K562 (cell line): ENCODE measurements around the gene CEMIP. TPM values are rescaled to one million over a fixed set of nuclear protein-coding genes. Genes with fewer than 3 reads are reported as not detected.

Experiments
- ARID2 ChIP-seq: fragments of 450-650 bp; IDR thresholded peaks from 2 replicates; pipeline ENCODE4 v1.6.1; 2017; ENCODE audit warnings: antibody characterized with exemption, mild to moderate bottlenecking
- EZH2 ChIP-seq: IDR thresholded peaks from 2 replicates; pipeline ENCODE4 v1.6.1; 2012; ENCODE audit warnings: low read depth, mild to moderate bottlenecking, inconsistent platforms, low read length, borderline replicate concordance
- GATA2 ChIP-seq: sonication (generic); formaldehyde crosslinking; IDR thresholded peaks from 2 replicates; pipeline ENCODE4 v1.4.0; 2020; ENCODE audit warnings: mild to moderate bottlenecking, missing genetic modification reagents
- HMGN3 ChIP-seq: IDR thresholded peaks from 2 replicates; pipeline ENCODE4 v1.6.1; 2011; ENCODE audit warnings: borderline replicate concordance, low read depth, mild to moderate bottlenecking, mixed read lengths, low read length; ENCODE audit not compliant: insufficient read length; ENCODE audit errors: extremely low read depth
- MBD2 ChIP-seq: sonication (generic); IDR thresholded peaks from 2 replicates; pipeline ENCODE4 v1.6.1; 2016; ENCODE audit warnings: low read depth, borderline replicate concordance
- MCM3 ChIP-seq: fragments of 450-650 bp; IDR thresholded peaks from 2 replicates; pipeline ENCODE4 v1.6.1; 2016
- NFRKB ChIP-seq: fragments of 450-650 bp; IDR thresholded peaks from 2 replicates; pipeline ENCODE4 v1.6.1; 2016; ENCODE audit warnings: low read depth
- PTTG1 ChIP-seq: fragments of 450-650 bp; IDR thresholded peaks from 2 replicates; pipeline ENCODE4 v1.6.1; 2016; ENCODE audit warnings: low read depth, mild to moderate bottlenecking, missing genetic modification characterization, missing compliant biosample characterization
- ZNF23 ChIP-seq: fragments of 250-450 bp; sonication (Bioruptor Pico); IDR thresholded peaks from 2 replicates; pipeline ENCODE4 v1.4.0; 2020; ENCODE audit warnings: mild to moderate bottlenecking
- polyA plus RNA-seq, 8 experiments: library from polyadenylated mRNA; depleted of rRNA in 4 of 8; stranded (reverse) in 5 of 8; unstranded in 3 of 8; fragments of >200 nt; fragmentation: Nextera tagmentation in 2 of 8; fragmentation: Illumina TruSeq in 1 of 8; extraction: Ambion mirVana in 2 of 8; extraction: Trizol in 1 of 8; gene quantifications; 2 replicates each; pipeline versions ENCODE4 v1.2.1 to v1.2.3, GENCODE V29; 2011 to 2014; ENCODE audit warnings: inconsistent platforms in 1 of 8, missing spikeins in 1 of 8
- total RNA-seq, 7 experiments: library from RNA; depleted of rRNA in 6 of 7; stranded (reverse); fragments of >200 nt in 6 of 7; fragmentation: Illumina TruSeq in 2 of 7; extraction: Trizol in 2 of 7; gene quantifications; 2 replicates each; pipeline versions ENCODE4 v1.2.1 to v1.2.3, GENCODE V29; 2011 to 2021; ENCODE audit warnings: low replicate concordance in 1 of 7
- TF ChIP-seq, protein P1 (sequence below): IDR thresholded peaks from 2 replicates; pipeline ENCODE4 v1.6.1; 2012; ENCODE audit warnings: low read depth, low read length, improper control_type of control experiment, borderline replicate concordance
- TF ChIP-seq, protein P2 (sequence below), 2 experiments: IDR thresholded peaks; 2 replicates each; pipeline ENCODE4 v1.6.1; 2011; ENCODE audit warnings: borderline replicate concordance in 1 of 2, control low read depth in 1 of 2, low read depth in 1 of 2, low read length in 1 of 2, mild to moderate bottlenecking in 1 of 2, mixed read lengths in 1 of 2, moderate library complexity in 1 of 2; ENCODE audit not compliant: insufficient read depth in 1 of 2, insufficient read length in 1 of 2, poor library complexity in 1 of 2, severe bottlenecking in 1 of 2; ENCODE audit errors: extremely low read depth in 1 of 2
- TF ChIP-seq, protein P3 (sequence below): fragments of 450-650 bp; formaldehyde crosslinking; IDR thresholded peaks from 2 replicates; pipeline ENCODE4 v1.4.0; 2020; ENCODE audit warnings: mild to moderate bottlenecking, moderate library complexity
- TF ChIP-seq, protein P4 (sequence below): sonication (generic); formaldehyde crosslinking; IDR thresholded peaks from 2 replicates; pipeline ENCODE4 v1.8.0; 2022; ENCODE audit warnings: mild to moderate bottlenecking, missing genetic modification reagents

Gene CEMIP
- total and polyA plus RNA-seq, 9 of the 15 experiments (the other 6 are each of a cell fraction or from before 2014, with no cell fraction given): 0.33 TPM; not detected in 8

DNA sequence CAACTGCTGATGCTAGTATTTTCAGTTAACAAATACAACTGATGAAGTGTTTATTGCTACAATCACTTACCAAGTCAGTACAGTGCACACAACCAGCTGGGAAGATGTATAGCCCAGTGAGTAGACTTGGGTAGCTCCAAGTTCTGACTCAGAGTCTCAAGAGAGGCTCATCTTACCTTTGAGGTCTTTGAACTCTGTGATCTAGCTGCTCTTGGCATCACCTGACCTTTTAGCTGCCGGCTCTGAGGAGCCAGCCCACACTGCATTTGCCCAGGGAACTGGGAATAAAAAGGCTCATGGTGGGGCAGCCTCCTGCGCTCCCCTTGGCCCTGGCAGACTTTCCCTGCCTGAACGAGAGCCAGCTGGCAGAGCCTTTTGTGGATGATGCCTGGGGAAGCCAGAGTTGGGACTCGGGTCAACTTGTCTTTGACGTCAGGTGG is 82.6 kb downstream of the CEMIP start (continued):
- TF ChIP-seq, protein P1, sequence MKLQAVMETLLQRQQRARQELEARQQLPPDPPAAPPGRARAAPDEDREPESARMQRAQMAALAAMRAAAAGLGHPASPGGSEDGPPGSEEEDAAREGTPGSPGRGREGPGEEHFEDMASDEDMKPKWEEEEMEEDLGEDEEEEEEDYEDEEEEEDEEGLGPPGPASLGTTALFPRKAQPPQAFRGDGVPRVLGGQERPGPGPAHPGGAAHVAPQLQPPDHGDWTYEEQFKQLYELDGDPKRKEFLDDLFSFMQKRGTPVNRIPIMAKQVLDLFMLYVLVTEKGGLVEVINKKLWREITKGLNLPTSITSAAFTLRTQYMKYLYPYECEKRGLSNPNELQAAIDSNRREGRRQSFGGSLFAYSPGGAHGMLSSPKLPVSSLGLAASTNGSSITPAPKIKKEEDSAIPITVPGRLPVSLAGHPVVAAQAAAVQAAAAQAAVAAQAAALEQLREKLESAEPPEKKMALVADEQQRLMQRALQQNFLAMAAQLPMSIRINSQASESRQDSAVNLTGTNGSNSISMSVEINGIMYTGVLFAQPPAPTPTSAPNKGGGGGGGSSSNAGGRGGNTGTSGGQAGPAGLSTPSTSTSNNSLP: no peak
- TF ChIP-seq, protein P2, sequence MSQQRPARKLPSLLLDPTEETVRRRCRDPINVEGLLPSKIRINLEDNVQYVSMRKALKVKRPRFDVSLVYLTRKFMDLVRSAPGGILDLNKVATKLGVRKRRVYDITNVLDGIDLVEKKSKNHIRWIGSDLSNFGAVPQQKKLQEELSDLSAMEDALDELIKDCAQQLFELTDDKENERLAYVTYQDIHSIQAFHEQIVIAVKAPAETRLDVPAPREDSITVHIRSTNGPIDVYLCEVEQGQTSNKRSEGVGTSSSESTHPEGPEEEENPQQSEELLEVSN (IDR thresholded peaks at IDR 0.05; ENCODE audit: borderline replicate concordance in 1 of 2, extremely low read depth in 1 of 2, insufficient read depth in 1 of 2, insufficient read length in 1 of 2, low read depth in 1 of 2, low read length in 1 of 2, poor library complexity in 1 of 2, severe bottlenecking in 1 of 2): no peak
- TF ChIP-seq, protein P3, sequence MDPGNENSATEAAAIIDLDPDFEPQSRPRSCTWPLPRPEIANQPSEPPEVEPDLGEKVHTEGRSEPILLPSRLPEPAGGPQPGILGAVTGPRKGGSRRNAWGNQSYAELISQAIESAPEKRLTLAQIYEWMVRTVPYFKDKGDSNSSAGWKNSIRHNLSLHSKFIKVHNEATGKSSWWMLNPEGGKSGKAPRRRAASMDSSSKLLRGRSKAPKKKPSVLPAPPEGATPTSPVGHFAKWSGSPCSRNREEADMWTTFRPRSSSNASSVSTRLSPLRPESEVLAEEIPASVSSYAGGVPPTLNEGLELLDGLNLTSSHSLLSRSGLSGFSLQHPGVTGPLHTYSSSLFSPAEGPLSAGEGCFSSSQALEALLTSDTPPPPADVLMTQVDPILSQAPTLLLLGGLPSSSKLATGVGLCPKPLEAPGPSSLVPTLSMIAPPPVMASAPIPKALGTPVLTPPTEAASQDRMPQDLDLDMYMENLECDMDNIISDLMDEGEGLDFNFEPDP (CRISPR knock-in tag): no peak
- no peak for TF ChIP-seq PTTG1 (tag)
- TF ChIP-seq, protein P4, sequence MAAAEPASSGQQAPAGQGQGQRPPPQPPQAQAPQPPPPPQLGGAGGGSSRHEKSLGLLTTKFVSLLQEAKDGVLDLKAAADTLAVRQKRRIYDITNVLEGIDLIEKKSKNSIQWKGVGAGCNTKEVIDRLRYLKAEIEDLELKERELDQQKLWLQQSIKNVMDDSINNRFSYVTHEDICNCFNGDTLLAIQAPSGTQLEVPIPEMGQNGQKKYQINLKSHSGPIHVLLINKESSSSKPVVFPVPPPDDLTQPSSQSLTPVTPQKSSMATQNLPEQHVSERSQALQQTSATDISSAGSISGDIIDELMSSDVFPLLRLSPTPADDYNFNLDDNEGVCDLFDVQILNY: no peak
- no peak for TF ChIP-seq ZNF23
- TF ChIP-seq GATA2 (CRISPR knock-in tag): no peak
- TF ChIP-seq NFRKB: no peak
- no peak for TF ChIP-seq MCM3
- TF ChIP-seq ARID2: no peak
- no peak for TF ChIP-seq HMGN3
- no peak for TF ChIP-seq EZH2
- no peak for TF ChIP-seq MBD2
